Gastroesophageal sphincter (tissue), 4 donors: Measurements from ENCODE around the gene RPTOR. TPM values are rescaled to one million over a fixed set of nuclear protein-coding genes. Genes with fewer than 3 reads are reported as not detected.

ENCODE experiments used
- ATAC-seq: fragments of 150-250 bp; one replicate; pipeline ENCODE4 v1.9.1; 2016; ENCODE audit warnings: mild to moderate bottlenecking, moderate library complexity
- H3K27ac ChIP-seq, 4 donors: fragments of 200-600 bp; sonication (generic) in 3 of 4; 1 replicate in 3 of 4; 2 replicates in 1 of 4; pipeline ENCODE4 v1.5.1; 2016 to 2019
- H3K27me3 ChIP-seq: fragments of 200-600 bp; sonication (generic); one replicate; pipeline ENCODE4 v1.5.1; 2019
- H3K36me3 ChIP-seq, 2 donors: fragments of 200-600 bp; sonication (generic); one replicate each; pipeline ENCODE4 v1.5.1; 2019; ENCODE audit warnings: control low read depth in 1 of 2
- H3K4me1 ChIP-seq, 3 donors: fragments of 200-600 bp; sonication (generic); 1 replicate in 2 of 3; 2 replicates in 1 of 3; pipeline ENCODE4 v1.5.1; 2016 to 2019; ENCODE audit warnings: control low read depth in 2 of 3
- H3K4me3 ChIP-seq, 2 donors: fragments of 200-600 bp; sonication (generic); one replicate each; pipeline ENCODE4 v1.5.1; 2019; ENCODE audit warnings: mild to moderate bottlenecking in 1 of 2, moderate library complexity in 1 of 2
- H3K9me3 ChIP-seq, 3 donors: fragments of 200-600 bp; sonication (generic); one replicate each; pipeline ENCODE4 v1.5.1; 2017 to 2019; ENCODE audit warnings: control low read depth in 2 of 3
- CTCF ChIP-seq, 4 experiments: fragments of 200-600 bp in 2 of 4; fragments of 450-650 bp in 2 of 4; sonication (generic) in 1 of 4; IDR thresholded peaks; one replicate each; pipeline ENCODE4 v1.5.1; 2017 to 2019; ENCODE audit warnings: antibody characterized with exemption in 4 of 4, mild to moderate bottlenecking in 2 of 4, moderate library complexity in 2 of 4
- EP300 ChIP-seq: sonication (generic); formaldehyde crosslinking; IDR thresholded peaks from one replicate; pipeline ENCODE4 v1.6.1; 2017; ENCODE audit warnings: antibody characterized with exemption, mild to moderate bottlenecking
- POLR2A ChIP-seq, 2 donors: fragments of 450-650 bp; IDR thresholded peaks; one replicate each; pipeline ENCODE4 v1.6.1; 2017; ENCODE audit warnings: antibody characterized with exemption in 2 of 2, mild to moderate bottlenecking in 2 of 2, moderate library complexity in 1 of 2
- POLR2AphosphoS5 ChIP-seq: sonication (generic); formaldehyde crosslinking; IDR thresholded peaks from one replicate; pipeline ENCODE4 v1.6.1; 2017; ENCODE audit warnings: antibody characterized with exemption
- WGBS, 2 donors: methylation state at CpG; one replicate each; pipeline ENCODE4 v1.1.5; 2018; ENCODE audit warnings: low coverage in 1 of 2; 5-methylcytosine and 5-hydroxymethylcytosine counted together
- total RNA-seq, 4 donors: library from RNA; depleted of rRNA; stranded (reverse); fragments of >200 nt; gene quantifications; one replicate each; pipeline ENCODE4 v1.1.0, GENCODE V29; 2016

RPTOR gene
- total RNA-seq, 4 donors from 2014 or later = 25.7 to 56.8 (median 39.7) TPM

GRCh38 chr17:80953471-80954315 is 409.1 kb downstream of the RPTOR start:
- Histone ChIP-seq H3K36me3 (peaks cover 0 to 59% of the 10 kb centered on the region in 2 donors), H3K9me3 (no peaks in the 10 kb centered on the region), H3K27ac (no peak overlapping the region), H3K4me3 (no peak overlapping the region), H3K27me3 (no peaks in the 10 kb centered on the region), H3K4me1 (peaks cover 0 to 30% (median 2%) of the 10 kb centered on the region in 3 donors)
- ATAC-seq = no peak
- 90 to 99% methylated on average over 6 to 12 of the region's 22 CpGs for WGBS, 2 donors
- TF ChIP-seq POLR2AphosphoS5 (no peak), POLR2A (IDR thresholded peaks at IDR 0.05) (no peak), CTCF (IDR thresholded peaks at IDR 0.05) (no peak), EP300 (no peak)

- no peak overlapping the region for H3K4me3 ChIP-seq
- H3K27ac ChIP-seq = no peak overlapping the region
- no peak for TF ChIP-seq POLR2AphosphoS5
- no peak for TF ChIP-seq EP300
- no peak for TF ChIP-seq CTCF (IDR thresholded peaks at IDR 0.05)
- no peak for TF ChIP-seq POLR2A (IDR thresholded peaks at IDR 0.05)
- no peaks in the 10 kb centered on the region for H3K27me3 ChIP-seq
- H3K36me3 ChIP-seq = peaks cover 0 to 46% of the 10 kb centered on the region in 2 donors
- 88 to 100% methylated on average over 2 to 4 of the region's 5 CpGs for WGBS, 2 donors
- H3K9me3 ChIP-seq = no peaks in the 10 kb centered on the region
- no peak for ATAC-seq
- H3K4me1 ChIP-seq = peaks cover 0 to 30% (median 16%) of the 10 kb centered on the region in 3 donors
Measured at GRCh38 chr17:80955078-80955477, 410.4 kb downstream of the RPTOR start.

GRCh38 chr17:80955671-80956280 is 411.1 kb downstream of the RPTOR start:
- H3K4me3 ChIP-seq = no peak overlapping the region

GRCh38 chr17:80956321-80957190 is 411.9 kb downstream of the RPTOR start:
- no peak for ATAC-seq
- Histone ChIP-seq H3K9me3 (no peaks in the 10 kb centered on the region), H3K36me3 (peaks cover 0 to 36% of the 10 kb centered on the region in 2 donors), H3K27me3 (no peaks in the 10 kb centered on the region), H3K27ac (peak overlapping the region in 2 of 4 donors; percentile 14 to 24), H3K4me1 (peaks cover 0 to 33% (median 27%) of the 10 kb centered on the region in 3 donors), H3K4me3 (no peak overlapping the region)
- 62 to 91% methylated on average over 3 to 7 of the region's 29 CpGs for WGBS, 2 donors
- TF ChIP-seq EP300 (no peak), CTCF (IDR thresholded peaks at IDR 0.05) (no peak), POLR2A (IDR thresholded peaks at IDR 0.05) (no peak), POLR2AphosphoS5 (no peak)

More at GRCh38 chr17:80955671-80956280, 411.1 kb downstream of the RPTOR start:
- no peaks in the 10 kb centered on the region for H3K9me3 ChIP-seq
- no peaks in the 10 kb centered on the region for H3K27me3 ChIP-seq
- 87 to 95% methylated on average over 11 of the region's 16 CpGs for WGBS, 2 donors
- H3K27ac ChIP-seq = peak overlapping the region in 1 of 4 donors; percentile 14
- TF ChIP-seq POLR2A (IDR thresholded peaks at IDR 0.05) = no peak
- no peak for TF ChIP-seq CTCF (IDR thresholded peaks at IDR 0.05)
- no peak for TF ChIP-seq EP300
- TF ChIP-seq POLR2AphosphoS5 = no peak
- peaks cover 0 to 43% of the 10 kb centered on the region in 2 donors for H3K36me3 ChIP-seq
- ATAC-seq = no peak
- H3K4me1 ChIP-seq = peaks cover 0 to 30% (median 23%) of the 10 kb centered on the region in 3 donors
